Cardiac fibroblast (primary cell): ENCODE measurements around the gene MUSK.
A peak's percentile ranks its signal among the peaks of the same experiment; 100 is the strongest.

Experiments
- DNase-seq, 2 donors: peaks; one replicate each; pipeline versions ENCODE4 v3.0.0 to v3.0.0-alpha.2; 2010; ENCODE audit warnings: low read depth in 2 of 2
- H3K4me3 ChIP-seq, 2 donors: replicated peaks in 1 of 2; 1 replicate in 1 of 2; 2 replicates in 1 of 2; pipeline ENCODE4 v1.5.1; 2011; ENCODE audit warnings: low read depth in 2 of 2, low read length in 2 of 2, mild to moderate bottlenecking in 2 of 2, moderate library complexity in 1 of 2
- TF ChIP-seq, protein P1 (sequence below): IDR thresholded peaks from one replicate; pipeline ENCODE4 v1.5.1; 2011; ENCODE audit warnings: low read depth, mild to moderate bottlenecking, low read length, inconsistent platforms

The MUSK gene

DNA sequence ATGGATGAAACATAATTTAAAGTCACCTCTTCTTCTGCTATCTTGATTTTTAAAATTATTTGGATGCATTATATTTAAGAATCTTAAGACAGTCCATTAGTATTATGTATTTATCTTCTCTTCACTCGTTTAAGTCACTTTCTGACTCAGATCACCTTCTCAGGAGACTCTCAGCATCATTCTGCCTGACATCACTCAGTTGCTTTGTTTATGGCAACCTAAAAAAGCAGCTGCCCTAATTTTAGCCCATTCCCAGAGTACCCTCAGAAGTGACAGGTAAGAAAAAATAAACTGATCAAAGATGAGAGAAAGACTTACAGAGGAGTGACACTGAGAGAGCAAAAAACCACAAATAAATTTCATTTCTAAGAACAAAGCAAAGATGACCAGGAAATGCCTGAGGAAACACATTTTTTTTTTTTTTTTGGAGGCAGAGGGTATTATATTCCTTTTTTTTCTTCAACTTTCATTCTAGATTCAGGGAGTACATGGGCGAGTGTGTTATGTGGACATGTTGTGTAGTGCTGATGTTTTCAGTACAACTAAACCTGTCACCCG, 140.5 kb downstream of the MUSK start:
- TF ChIP-seq, protein P1, sequence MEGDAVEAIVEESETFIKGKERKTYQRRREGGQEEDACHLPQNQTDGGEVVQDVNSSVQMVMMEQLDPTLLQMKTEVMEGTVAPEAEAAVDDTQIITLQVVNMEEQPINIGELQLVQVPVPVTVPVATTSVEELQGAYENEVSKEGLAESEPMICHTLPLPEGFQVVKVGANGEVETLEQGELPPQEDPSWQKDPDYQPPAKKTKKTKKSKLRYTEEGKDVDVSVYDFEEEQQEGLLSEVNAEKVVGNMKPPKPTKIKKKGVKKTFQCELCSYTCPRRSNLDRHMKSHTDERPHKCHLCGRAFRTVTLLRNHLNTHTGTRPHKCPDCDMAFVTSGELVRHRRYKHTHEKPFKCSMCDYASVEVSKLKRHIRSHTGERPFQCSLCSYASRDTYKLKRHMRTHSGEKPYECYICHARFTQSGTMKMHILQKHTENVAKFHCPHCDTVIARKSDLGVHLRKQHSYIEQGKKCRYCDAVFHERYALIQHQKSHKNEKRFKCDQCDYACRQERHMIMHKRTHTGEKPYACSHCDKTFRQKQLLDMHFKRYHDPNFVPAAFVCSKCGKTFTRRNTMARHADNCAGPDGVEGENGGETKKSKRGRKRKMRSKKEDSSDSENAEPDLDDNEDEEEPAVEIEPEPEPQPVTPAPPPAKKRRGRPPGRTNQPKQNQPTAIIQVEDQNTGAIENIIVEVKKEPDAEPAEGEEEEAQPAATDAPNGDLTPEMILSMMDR, result no peak
- H3K4me3 ChIP-seq, result no peak overlapping the region
- no peak for DNase-seq

DNA sequence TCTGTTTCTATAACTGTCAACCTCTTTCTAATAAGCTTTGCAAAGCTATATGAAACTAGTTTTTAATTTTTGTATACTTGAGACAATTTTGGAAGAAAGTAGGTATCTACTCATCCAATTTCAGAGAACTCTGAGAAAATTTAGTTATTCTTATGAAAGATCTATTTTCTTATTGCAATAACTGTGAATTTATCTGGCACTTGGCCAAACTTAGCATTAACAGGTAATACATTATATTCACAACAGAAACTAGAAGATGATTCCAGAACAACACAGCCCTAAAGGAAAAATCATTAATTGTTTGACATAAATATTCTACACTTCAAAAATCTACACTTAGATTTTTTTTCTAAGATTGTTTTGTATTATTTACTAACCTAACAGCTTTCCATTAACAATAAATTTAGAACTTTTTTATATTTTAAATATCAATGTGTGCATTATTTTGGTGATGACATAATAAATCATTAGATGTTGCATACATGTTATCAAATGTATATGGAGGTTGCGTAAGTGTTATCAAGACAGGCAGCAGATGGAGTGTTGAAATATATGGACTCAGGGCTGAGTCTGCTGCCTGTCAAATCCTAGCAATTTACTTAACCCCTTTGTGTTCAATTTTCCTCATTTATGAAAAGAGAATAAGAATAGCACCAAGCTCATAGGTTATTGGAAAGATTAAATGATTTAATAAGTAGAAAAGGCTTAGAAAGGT, 141.8 kb downstream of the MUSK start:
- TF ChIP-seq, protein P1, result no peak
- H3K4me3 ChIP-seq, result no peak overlapping the region
- no peak for DNase-seq

DNA sequence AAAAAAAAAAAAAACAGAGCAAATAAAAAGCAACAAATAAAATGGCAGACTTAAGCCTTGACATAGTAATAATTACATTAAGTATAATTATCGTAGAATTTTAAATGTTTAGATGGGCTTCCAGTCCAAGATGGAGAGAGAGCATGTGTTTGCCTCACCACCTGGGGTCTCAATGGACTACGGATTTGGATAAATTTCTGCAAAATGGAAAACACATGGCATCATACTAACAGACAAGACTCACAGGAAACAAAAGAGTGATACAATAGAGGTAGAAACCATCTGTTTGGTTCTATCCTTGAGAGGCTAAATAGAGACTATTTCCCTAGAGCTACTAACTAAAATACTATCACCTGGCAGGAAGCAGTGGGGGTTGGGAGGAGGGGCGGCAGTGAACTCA, 144.3 kb downstream of the MUSK start:
- DNase-seq, result no peak
- TF ChIP-seq, protein P1, result no peak
- no peak overlapping the region for H3K4me3 ChIP-seq

DNA sequence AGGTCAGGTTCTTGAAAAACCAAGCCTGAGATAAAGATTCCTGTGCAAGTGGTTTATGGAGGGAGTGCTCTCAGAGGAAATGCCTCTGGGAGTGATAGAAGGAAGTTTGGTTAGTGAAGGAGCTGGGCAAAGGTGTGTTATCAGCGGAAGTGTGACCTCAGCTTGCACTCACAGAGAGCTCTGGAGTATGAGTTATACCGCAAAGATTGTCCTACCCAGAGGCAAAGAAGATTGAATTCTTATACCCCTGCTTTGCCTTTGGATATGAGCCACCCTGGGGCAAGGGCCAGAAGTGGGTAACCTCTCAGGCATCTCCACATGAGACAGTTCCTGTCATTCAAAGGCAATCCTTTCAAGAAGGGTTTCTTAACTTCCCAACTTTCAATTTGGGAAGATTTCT, 145.6 kb downstream of the MUSK start:
- DNase-seq, result no peak

DNA sequence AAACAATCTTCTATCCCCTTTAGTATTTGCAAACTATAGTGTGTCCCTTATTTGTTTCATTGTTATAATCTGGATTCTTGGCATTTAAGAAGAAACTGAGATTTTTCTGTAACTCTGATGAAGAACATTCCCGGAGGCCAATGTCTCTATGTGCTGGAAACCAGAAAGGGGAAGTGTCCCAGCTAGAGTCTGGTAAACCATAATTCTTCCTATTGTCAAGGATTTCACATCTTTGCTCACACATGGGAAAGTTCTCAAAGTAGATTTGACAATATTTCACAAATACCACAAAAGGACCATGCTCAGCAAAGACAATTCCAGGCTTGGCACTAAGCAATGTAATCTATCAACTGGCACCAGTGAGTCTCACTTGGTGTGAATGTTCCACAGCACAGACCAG, 146.8 kb downstream of the MUSK start:
- TF ChIP-seq, protein P1, result no peak
- no peak overlapping the region for H3K4me3 ChIP-seq
- DNase-seq, result no peak

More for the DNA sequence above, 145.6 kb downstream of the MUSK start:
- TF ChIP-seq, protein P1, result no peak
- no peak overlapping the region for H3K4me3 ChIP-seq

DNA sequence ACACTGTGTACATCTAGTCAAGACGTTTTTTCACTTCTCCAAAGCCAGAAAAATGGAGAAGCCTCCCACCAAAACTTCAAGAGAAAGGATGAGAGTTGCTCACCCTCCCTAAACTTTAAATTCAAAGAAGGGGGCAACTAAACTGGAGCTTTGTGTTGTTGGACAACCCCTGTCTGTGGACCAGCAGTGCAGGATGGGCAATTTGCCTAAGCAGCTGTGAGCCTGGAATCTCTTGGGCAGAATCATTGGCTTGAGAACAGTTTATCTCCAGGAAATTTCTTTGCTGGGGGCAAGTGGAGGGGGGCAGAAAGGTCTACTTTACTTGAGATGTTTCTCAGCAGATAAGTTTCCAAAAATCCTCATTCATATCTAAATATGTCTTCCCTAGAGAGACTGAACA, 151.8 kb downstream of the MUSK start:
- peak in 1 of 2 donors; percentile 26 for DNase-seq
- TF ChIP-seq, protein P1, result no peak
- H3K4me3 ChIP-seq, result no peak overlapping the region
